GM12874 (cell line): ENCODE measurements around the gene AHSP.

Experiments
- CTCF ChIP-seq: IDR thresholded peaks from 2 replicates; pipeline ENCODE4 v1.5.1; 2011; ENCODE audit warnings: low read depth, mild to moderate bottlenecking, control low read depth, low read length, moderate library complexity; ENCODE audit not compliant: insufficient read depth

Gene AHSP

GRCh38 chr16:31572821-31573220 is 45.1 kb downstream of the AHSP start:
- TF ChIP-seq CTCF, result no peak

DNA sequence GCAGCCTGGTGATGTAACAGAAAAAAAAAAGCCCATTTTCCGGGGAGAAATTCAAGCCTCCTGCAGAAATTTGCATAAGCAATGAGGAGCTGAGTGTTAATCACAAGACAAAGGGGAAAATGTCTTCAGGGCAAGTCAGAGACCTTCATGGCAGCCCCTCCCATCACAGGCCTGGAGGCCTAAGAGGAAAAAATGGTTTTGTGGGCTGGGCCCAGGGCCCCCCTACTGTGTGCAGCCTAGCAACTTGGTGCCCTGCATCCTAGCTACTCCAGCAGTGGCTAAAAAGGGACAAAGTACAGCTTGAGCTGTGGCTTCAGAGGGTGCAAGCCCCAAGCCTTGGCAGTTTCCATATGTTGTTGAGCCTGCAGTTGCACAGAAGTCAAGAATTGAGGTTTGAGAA is 49.7 kb downstream of the AHSP start:
- no peak for TF ChIP-seq CTCF
